22Rv1 (cell line): Measurements from ENCODE around the gene MEG3.

Experiments
- CTCF ChIP-seq: fragments of 450-650 bp; IDR thresholded peaks from 2 replicates; pipeline ENCODE4 v1.5.1; 2017; ENCODE audit warnings: mild to moderate bottlenecking
- ZFX ChIP-seq: fragments of 450-650 bp; IDR thresholded peaks from 2 replicates; pipeline ENCODE4 v1.6.1; 2017; ENCODE audit warnings: antibody characterized with exemption, borderline replicate concordance

GRCh38 chr14:100864960-100865681 lies 39.2 kb downstream of the MEG3 start:
- no peak for TF ChIP-seq CTCF
- no peak for TF ChIP-seq ZFX
